ENCODE results near the gene PPM1F. TPM values are rescaled to one million over a fixed set of nuclear protein-coding genes. Genes with fewer than 3 reads are reported as not detected.

Gene PPM1F
- total and polyA plus RNA-seq, 4 donors: 5.9 to 65.1 (median 32.0) TPM

DNA sequence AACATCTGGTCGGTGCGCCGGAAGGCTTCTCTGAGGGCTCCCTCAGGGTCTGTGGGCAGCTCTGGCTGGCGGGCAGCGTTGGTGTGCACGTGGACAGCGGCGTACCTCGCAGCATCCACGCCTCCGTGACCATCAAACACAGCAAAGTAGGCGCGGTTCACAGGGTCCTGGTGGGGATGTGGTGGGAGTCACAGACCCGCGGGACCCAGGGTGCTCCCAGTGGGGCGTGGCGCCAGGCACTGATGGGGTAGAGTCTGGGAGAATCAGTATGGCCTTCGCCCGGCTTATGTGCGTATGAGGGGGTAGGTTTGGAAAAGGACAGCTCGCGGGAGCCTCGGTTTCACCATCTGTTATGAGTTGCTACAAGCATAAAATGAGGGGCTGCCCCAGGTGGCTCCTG, 19.2 kb downstream of the PPM1F start:
- ATAC-seq (ENCODE audit: low FRiP score): no peak
- Histone ChIP-seq H3K27me3 (ENCODE audit: control insufficient read depth in 1 of 2, insufficient read depth in 2 of 2, low read length in 1 of 2) (no peaks in the 10 kb centered on the region), H3K4me3 (ENCODE audit: low read length in 2 of 2) (no peak overlapping the region), H3K4me1 (ENCODE audit: control insufficient read depth in 1 of 2, insufficient read depth in 2 of 2, low read length in 2 of 2) (no peaks in the 10 kb centered on the region), H3K36me3 (ENCODE audit: control insufficient read depth in 1 of 2, insufficient read depth in 2 of 2, low read length in 1 of 2) (peaks cover 0 to 5% of the 10 kb centered on the region in 2 donors), H3K9me3 (ENCODE audit: control insufficient read depth, low read length) (no peaks in the 10 kb centered on the region), H3K27ac (ENCODE audit: low read depth in 1 of 2, low read length in 2 of 2) (no peak overlapping the region)
- intact Hi-C loops (cut with DNase I): loop anchor here in 1 of 2 donors (10.0 kb wide), 1 partner anchor 69 kb away; the partner anchor contains the start of gene MAPK1
- WGBS, 2 donors: 94% methylated on average over 23 of the region's 23 CpGs
- DNase-seq: no peak

DNA sequence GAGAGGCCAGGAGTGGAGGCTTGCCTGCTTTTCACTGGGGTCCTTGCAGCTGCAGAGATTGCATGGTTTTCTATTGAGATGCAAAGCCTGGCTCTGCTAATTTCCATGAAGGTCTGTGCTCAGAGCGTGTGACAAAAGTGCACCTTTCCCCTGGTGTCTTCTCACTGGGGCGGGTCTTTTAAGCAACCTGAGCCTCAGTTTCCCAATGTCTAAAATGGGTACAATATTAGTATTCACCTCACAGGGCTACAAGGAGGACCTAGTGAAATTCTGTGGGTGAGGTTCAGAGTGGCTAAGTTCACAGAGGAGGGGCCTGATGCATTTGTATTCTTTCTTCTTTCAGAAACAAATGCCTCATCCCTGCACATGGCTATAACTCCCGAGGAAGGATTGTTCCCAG, 20.3 kb downstream of the PPM1F start:
- Histone ChIP-seq H3K36me3 (ENCODE audit: control insufficient read depth in 1 of 2, insufficient read depth in 2 of 2, low read length in 1 of 2) (peaks cover 0 to 5% of the 10 kb centered on the region in 2 donors), H3K27me3 (ENCODE audit: control insufficient read depth in 1 of 2, insufficient read depth in 2 of 2, low read length in 1 of 2) (no peaks in the 10 kb centered on the region), H3K4me1 (ENCODE audit: control insufficient read depth in 1 of 2, insufficient read depth in 2 of 2, low read length in 2 of 2) (no peaks in the 10 kb centered on the region), H3K27ac (ENCODE audit: low read depth in 1 of 2, low read length in 2 of 2) (no peak overlapping the region), H3K9me3 (ENCODE audit: control insufficient read depth, low read length) (no peaks in the 10 kb centered on the region), H3K4me3 (ENCODE audit: low read length in 2 of 2) (no peak overlapping the region)
- no peak for DNase-seq
- no peak for ATAC-seq (ENCODE audit: low FRiP score)
- WGBS, 2 donors: 88 to 93% methylated on average over 3 of the region's 3 CpGs
- intact Hi-C loops (cut with DNase I): loop anchor here in 1 of 2 donors (10.0 kb wide), 1 partner anchor 68 kb away; the partner anchor contains the start of gene MAPK1

DNA sequence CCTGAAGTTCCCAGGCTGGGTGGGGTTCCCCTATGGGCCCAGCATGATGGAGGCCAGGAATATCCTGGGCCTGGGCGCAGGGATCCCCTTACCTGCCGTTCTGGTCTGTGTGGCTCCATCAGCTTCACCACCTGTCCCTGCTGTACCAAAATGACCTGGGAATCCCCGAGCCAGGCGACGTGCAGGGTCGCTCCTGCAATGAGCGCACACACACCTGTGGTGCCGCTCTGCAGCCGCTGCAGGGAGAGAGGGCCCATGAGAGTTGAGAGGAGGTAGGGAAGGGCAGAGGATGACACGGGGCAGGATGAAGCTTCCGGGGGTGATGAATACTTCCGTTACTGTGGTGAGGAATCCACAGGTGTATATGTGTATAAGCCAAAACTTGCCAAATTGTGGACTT, 21.6 kb downstream of the PPM1F start:
- no peak for DNase-seq
- Histone ChIP-seq H3K27ac (ENCODE audit: low read depth in 1 of 2, low read length in 2 of 2) (no peak overlapping the region), H3K4me3 (ENCODE audit: low read length in 2 of 2) (no peak overlapping the region), H3K36me3 (ENCODE audit: control insufficient read depth in 1 of 2, insufficient read depth in 2 of 2, low read length in 1 of 2) (peaks cover 0 to 5% of the 10 kb centered on the region in 2 donors), H3K9me3 (ENCODE audit: control insufficient read depth, low read length) (no peaks in the 10 kb centered on the region), H3K27me3 (ENCODE audit: control insufficient read depth in 1 of 2, insufficient read depth in 2 of 2, low read length in 1 of 2) (no peaks in the 10 kb centered on the region), H3K4me1 (ENCODE audit: control insufficient read depth in 1 of 2, insufficient read depth in 2 of 2, low read length in 2 of 2) (no peaks in the 10 kb centered on the region)
- ATAC-seq (ENCODE audit: low FRiP score): no peak
- WGBS, 2 donors: 95 to 96% methylated on average over 12 of the region's 12 CpGs
- intact Hi-C loops (cut with DNase I): loop anchor here in 1 of 2 donors (10.0 kb wide), 1 partner anchor 66 kb away; the partner anchor contains the start of gene MAPK1

GRCh38 chr22:21929253-21929652, 23.4 kb downstream of the PPM1F start:
- ATAC-seq (ENCODE audit: low FRiP score) (no peak), DNase-seq (no peak)
- Histone ChIP-seq H3K9me3 (ENCODE audit: control insufficient read depth, low read length) (no peaks in the 10 kb centered on the region), H3K4me1 (ENCODE audit: control insufficient read depth in 1 of 2, insufficient read depth in 2 of 2, low read length in 2 of 2) (no peaks in the 10 kb centered on the region), H3K4me3 (ENCODE audit: low read length in 2 of 2) (no peak overlapping the region), H3K27ac (ENCODE audit: low read depth in 1 of 2, low read length in 2 of 2) (no peak overlapping the region), H3K36me3 (ENCODE audit: control insufficient read depth in 1 of 2, insufficient read depth in 2 of 2, low read length in 1 of 2) (peaks cover 0 to 5% of the 10 kb centered on the region in 2 donors), H3K27me3 (ENCODE audit: control insufficient read depth in 1 of 2, insufficient read depth in 2 of 2, low read length in 1 of 2) (no peaks in the 10 kb centered on the region)
- 89 to 94% methylated on average over 6 of the region's 6 CpGs for WGBS, 2 donors
- intact Hi-C loops (cut with DNase I): no loop called here

- Histone ChIP-seq H3K9me3 (ENCODE audit: control insufficient read depth, low read length) (no peaks in the 10 kb centered on the region), H3K4me1 (ENCODE audit: control insufficient read depth in 1 of 2, insufficient read depth in 2 of 2, low read length in 2 of 2) (no peaks in the 10 kb centered on the region), H3K27ac (ENCODE audit: low read depth in 1 of 2, low read length in 2 of 2) (no peak overlapping the region), H3K4me3 (ENCODE audit: low read length in 2 of 2) (no peak overlapping the region), H3K36me3 (ENCODE audit: control insufficient read depth in 1 of 2, insufficient read depth in 2 of 2, low read length in 1 of 2) (peaks cover 0 to 5% of the 10 kb centered on the region in 2 donors), H3K27me3 (ENCODE audit: control insufficient read depth in 1 of 2, insufficient read depth in 2 of 2, low read length in 1 of 2) (no peaks in the 10 kb centered on the region)
- intact Hi-C loops (cut with DNase I): no loop called here
- no peak for DNase-seq
- whole genome bisulfite sequencing, 2 donors: 89 to 90% methylated on average over 12 of the region's 12 CpGs
- ATAC-seq (ENCODE audit: low FRiP score): no peak
Measured at GRCh38 chr22:21928048-21928447, 24.6 kb downstream of the PPM1F start.

GRCh38 chr22:21927174-21927823, 25.3 kb downstream of the PPM1F start:
- 85 to 86% methylated on average over 16 of the region's 16 CpGs for WGBS, 2 donors
- no peaks in the 10 kb centered on the region for H3K4me1 ChIP-seq (ENCODE audit: control insufficient read depth in 1 of 2, insufficient read depth in 2 of 2, low read length in 2 of 2)
- intact Hi-C loops (cut with DNase I): no loop called here
- H3K27me3 ChIP-seq (ENCODE audit: control insufficient read depth in 1 of 2, insufficient read depth in 2 of 2, low read length in 1 of 2): no peaks in the 10 kb centered on the region
- ATAC-seq (ENCODE audit: low FRiP score) (no peak), DNase-seq (no peak)
- H3K9me3 ChIP-seq (ENCODE audit: control insufficient read depth, low read length): no peaks in the 10 kb centered on the region
- H3K27ac ChIP-seq (ENCODE audit: low read depth in 1 of 2, low read length in 2 of 2): no peak overlapping the region
- H3K36me3 ChIP-seq (ENCODE audit: control insufficient read depth in 1 of 2, insufficient read depth in 2 of 2, low read length in 1 of 2): peaks cover 0 to 5% of the 10 kb centered on the region in 2 donors
- no peak overlapping the region for H3K4me3 ChIP-seq (ENCODE audit: low read length in 2 of 2)

- H3K4me1 ChIP-seq (ENCODE audit: control insufficient read depth in 1 of 2, insufficient read depth in 2 of 2, low read length in 2 of 2): no peaks in the 10 kb centered on the region
- intact Hi-C loops (cut with DNase I): no loop called here
- H3K27me3 ChIP-seq (ENCODE audit: control insufficient read depth in 1 of 2, insufficient read depth in 2 of 2, low read length in 1 of 2): no peaks in the 10 kb centered on the region
- 74 to 82% methylated on average over 4 of the region's 4 CpGs for WGBS, 2 donors
- no peak overlapping the region for H3K27ac ChIP-seq (ENCODE audit: low read depth in 1 of 2, low read length in 2 of 2)
- peaks cover 0 to 5% of the 10 kb centered on the region in 2 donors for H3K36me3 ChIP-seq (ENCODE audit: control insufficient read depth in 1 of 2, insufficient read depth in 2 of 2, low read length in 1 of 2)
- no peaks in the 10 kb centered on the region for H3K9me3 ChIP-seq (ENCODE audit: control insufficient read depth, low read length)
- DNase-seq: no peak
- no peak overlapping the region for H3K4me3 ChIP-seq (ENCODE audit: low read length in 2 of 2)
- ATAC-seq (ENCODE audit: low FRiP score): no peak
Measured at GRCh38 chr22:21926728-21927127, 25.9 kb downstream of the PPM1F start.

GRCh38 chr22:21923163-21923561, 29.5 kb downstream of the PPM1F start:
- DNase-seq (no peak), ATAC-seq (ENCODE audit: low FRiP score) (no peak)
- Histone ChIP-seq H3K9me3 (ENCODE audit: control insufficient read depth, low read length) (no peaks in the 10 kb centered on the region), H3K36me3 (ENCODE audit: control insufficient read depth in 1 of 2, insufficient read depth in 2 of 2, low read length in 1 of 2) (no peaks in the 10 kb centered on the region), H3K27me3 (ENCODE audit: control insufficient read depth in 1 of 2, insufficient read depth in 2 of 2, low read length in 1 of 2) (no peaks in the 10 kb centered on the region), H3K4me3 (ENCODE audit: low read length in 2 of 2) (no peak overlapping the region), H3K27ac (ENCODE audit: low read depth in 1 of 2, low read length in 2 of 2) (no peak overlapping the region), H3K4me1 (ENCODE audit: control insufficient read depth in 1 of 2, insufficient read depth in 2 of 2, low read length in 2 of 2) (no peaks in the 10 kb centered on the region)
- intact Hi-C loops (cut with DNase I): no loop called here
- WGBS, 2 donors: 94 to 95% methylated on average over 21 of the region's 21 CpGs

Measured in aorta (tissue), 5 donors.